ENCODE data around the gene ATP5F1D. TPM values are rescaled to one million over a fixed set of nuclear protein-coding genes. Genes with fewer than 3 reads are reported as not detected.

The ATP5F1D gene
- total and polyA plus RNA-seq, 2 of the 13 experiments (the other 11 are each of a cell fraction or from before 2014, with no cell fraction given): 39.4 to 78.7 TPM

DNA sequence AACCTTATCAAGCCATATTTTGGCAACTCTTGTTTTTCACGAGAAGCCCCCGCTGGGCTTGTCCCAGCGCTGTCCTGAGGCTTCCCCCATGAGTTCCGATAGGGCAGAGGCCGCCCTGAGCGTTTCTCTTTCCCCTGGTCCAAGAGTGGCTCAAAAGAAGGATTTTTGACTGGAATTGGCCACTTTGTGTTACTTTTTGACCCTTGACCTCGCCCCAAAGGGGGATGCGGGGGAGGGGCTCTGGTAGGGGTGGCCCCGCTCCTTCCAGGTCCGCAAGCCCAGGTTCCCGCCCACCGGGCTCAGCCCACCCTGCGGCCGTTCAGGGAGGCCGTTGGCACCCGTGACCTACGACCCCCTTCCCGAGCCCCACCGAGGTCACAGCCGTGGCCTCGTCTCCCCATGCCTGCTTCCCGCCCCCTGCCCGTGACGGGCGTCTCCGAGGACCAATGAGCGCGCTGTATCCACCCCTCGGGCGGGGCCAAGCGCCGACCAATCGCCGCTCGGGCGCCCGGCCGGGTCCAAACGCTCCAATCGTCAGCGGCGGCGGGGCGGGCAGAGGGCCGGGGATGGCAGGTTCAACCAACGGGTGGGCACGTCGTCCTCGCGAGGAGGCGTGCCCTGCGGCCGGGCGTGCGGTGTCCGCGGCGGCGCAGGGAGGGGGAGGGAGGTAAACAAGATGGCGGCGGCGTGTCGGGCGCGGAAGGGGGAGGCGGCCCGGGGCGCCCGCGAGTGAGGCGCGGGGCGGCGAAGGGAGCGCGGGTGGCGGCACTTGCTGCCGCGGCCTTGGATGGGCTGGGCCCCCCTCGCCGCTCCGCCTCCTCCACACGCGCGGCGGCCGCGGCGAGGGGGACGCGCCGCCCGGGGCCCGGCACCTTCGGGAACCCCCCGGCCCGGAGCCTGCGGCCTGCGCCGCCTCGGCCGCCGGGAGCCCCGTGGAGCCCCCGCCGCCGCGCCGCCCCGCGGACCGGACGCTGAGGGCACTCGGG, 36.1 kb upstream of the ATP5F1D start, which contains the start of gene STK11 (continued):
- TF ChIP-seq, protein P1, sequence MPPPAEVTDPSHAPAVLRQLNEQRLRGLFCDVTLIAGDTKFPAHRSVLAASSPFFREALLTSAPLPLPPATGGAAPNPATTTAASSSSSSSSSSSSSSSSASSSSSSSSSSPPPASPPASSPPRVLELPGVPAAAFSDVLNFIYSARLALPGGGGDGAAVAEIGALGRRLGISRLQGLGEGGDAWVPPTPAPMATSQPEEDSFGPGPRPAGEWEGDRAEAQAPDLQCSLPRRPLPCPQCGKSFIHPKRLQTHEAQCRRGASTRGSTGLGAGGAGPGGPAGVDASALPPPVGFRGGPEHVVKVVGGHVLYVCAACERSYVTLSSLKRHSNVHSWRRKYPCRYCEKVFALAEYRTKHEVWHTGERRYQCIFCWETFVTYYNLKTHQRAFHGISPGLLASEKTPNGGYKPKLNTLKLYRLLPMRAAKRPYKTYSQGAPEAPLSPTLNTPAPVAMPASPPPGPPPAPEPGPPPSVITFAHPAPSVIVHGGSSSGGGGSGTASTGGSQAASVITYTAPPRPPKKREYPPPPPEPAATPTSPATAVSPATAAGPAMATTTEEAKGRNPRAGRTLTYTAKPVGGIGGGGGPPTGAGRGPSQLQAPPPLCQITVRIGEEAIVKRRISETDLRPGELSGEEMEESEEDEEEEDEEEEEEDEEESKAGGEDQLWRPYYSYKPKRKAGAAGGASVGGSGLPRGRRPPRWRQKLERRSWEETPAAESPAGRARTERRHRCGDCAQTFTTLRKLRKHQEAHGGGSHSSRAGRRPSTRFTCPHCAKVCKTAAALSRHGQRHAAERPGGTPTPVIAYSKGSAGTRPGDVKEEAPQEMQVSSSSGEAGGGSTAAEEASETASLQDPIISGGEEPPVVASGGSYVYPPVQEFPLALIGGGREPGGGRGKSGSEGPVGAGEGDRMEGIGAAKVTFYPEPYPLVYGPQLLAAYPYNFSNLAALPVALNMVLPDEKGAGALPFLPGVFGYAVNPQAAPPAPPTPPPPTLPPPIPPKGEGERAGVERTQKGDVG (CRISPR knock-in tag; IDR thresholded peaks at IDR 0.05; ENCODE audit: borderline replicate concordance): peak; percentile 82
- TF ChIP-seq PHF20 (CRISPR knock-in tag; IDR thresholded peaks at IDR 0.05) (peak; percentile 41; the same call in 1 of the 2 replicates), KDM4B (CRISPR knock-in tag; IDR thresholded peaks at IDR 0.05) (peak; percentile 40; the same call in 1 of the 2 replicates), SOX5 (CRISPR knock-in tag; IDR thresholded peaks at IDR 0.05; ENCODE audit: borderline replicate concordance) (peak; percentile 45; the same call in 1 of the 2 replicates), FOXC1 (CRISPR knock-in tag; IDR thresholded peaks at IDR 0.05; ENCODE audit: borderline replicate concordance) (peak; percentile 22; the same call in 1 of the 2 replicates), MED13 (CRISPR knock-in tag; IDR thresholded peaks at IDR 0.05) (no peak), ZNF556 (CRISPR knock-in tag; IDR thresholded peaks at IDR 0.05; ENCODE audit: borderline replicate concordance) (0 out of 2 replicates have a peak, but pooled peaks have one; percentile 64), SRY (CRISPR knock-in tag; IDR thresholded peaks at IDR 0.05) (no peak), ZNF766 (CRISPR knock-in tag; IDR thresholded peaks at IDR 0.05; ENCODE audit: borderline replicate concordance) (0 out of 2 replicates have a peak, but pooled peaks have one; percentile 32), PITX1 (CRISPR knock-in tag; IDR thresholded peaks at IDR 0.05) (no peak), CAMTA2 (CRISPR knock-in tag; IDR thresholded peaks at IDR 0.05; ENCODE audit: borderline replicate concordance) (0 out of 2 replicates have a peak, but pooled peaks have one; percentile 41), MTA3 (CRISPR knock-in tag; IDR thresholded peaks at IDR 0.05) (no peak), HMG20B (CRISPR knock-in tag; conservative IDR thresholded peaks at IDR 0.05) (0 out of 2 replicates have a peak, but pooled peaks have one; percentile 30), ZMYM3 (CRISPR knock-in tag; IDR thresholded peaks at IDR 0.05) (no peak), MED1 (CRISPR knock-in tag; IDR thresholded peaks at IDR 0.05) (peak; percentile 56), ZNF468 (CRISPR knock-in tag; IDR thresholded peaks at IDR 0.05) (no peak), SMYD3 (CRISPR knock-in tag; IDR thresholded peaks at IDR 0.05) (no peak), SMAD9 (CRISPR knock-in tag; IDR thresholded peaks at IDR 0.05) (no peak), THAP11 (CRISPR knock-in tag; IDR thresholded peaks at IDR 0.05) (peak; percentile 81), ZIK1 (CRISPR knock-in tag; IDR thresholded peaks at IDR 0.05; ENCODE audit: borderline replicate concordance, low read depth) (no peak), HCFC1 (IDR thresholded peaks at IDR 0.05; ENCODE audit: low read depth, low read length) (no peak; the same call in 1 of the 2 replicates)
- TF ChIP-seq, protein P2, sequence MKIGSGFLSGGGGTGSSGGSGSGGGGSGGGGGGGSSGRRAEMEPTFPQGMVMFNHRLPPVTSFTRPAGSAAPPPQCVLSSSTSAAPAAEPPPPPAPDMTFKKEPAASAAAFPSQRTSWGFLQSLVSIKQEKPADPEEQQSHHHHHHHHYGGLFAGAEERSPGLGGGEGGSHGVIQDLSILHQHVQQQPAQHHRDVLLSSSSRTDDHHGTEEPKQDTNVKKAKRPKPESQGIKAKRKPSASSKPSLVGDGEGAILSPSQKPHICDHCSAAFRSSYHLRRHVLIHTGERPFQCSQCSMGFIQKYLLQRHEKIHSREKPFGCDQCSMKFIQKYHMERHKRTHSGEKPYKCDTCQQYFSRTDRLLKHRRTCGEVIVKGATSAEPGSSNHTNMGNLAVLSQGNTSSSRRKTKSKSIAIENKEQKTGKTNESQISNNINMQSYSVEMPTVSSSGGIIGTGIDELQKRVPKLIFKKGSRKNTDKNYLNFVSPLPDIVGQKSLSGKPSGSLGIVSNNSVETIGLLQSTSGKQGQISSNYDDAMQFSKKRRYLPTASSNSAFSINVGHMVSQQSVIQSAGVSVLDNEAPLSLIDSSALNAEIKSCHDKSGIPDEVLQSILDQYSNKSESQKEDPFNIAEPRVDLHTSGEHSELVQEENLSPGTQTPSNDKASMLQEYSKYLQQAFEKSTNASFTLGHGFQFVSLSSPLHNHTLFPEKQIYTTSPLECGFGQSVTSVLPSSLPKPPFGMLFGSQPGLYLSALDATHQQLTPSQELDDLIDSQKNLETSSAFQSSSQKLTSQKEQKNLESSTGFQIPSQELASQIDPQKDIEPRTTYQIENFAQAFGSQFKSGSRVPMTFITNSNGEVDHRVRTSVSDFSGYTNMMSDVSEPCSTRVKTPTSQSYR (CRISPR knock-in tag; IDR thresholded peaks at IDR 0.05; ENCODE audit: borderline replicate concordance): peak; percentile 60
- TF ChIP-seq, protein P3, sequence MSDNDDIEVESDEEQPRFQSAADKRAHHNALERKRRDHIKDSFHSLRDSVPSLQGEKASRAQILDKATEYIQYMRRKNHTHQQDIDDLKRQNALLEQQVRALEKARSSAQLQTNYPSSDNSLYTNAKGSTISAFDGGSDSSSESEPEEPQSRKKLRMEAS (IDR thresholded peaks at IDR 0.05): peak; percentile 47; the same call in 1 of the 2 replicates

Data from HepG2 (cell line).